HG02970 (cell line): ENCODE results near the gene IGFBP5.

Experiments
- ATAC-seq: cut with Tn5 transposase; IDR thresholded peaks from one replicate; pipeline ENCODE4 v1.9.1; 2021; ENCODE audit warnings: mild to moderate bottlenecking, moderate library complexity, moderate number of reproducible peaks; ENCODE audit not compliant: unreplicated experiment, low FRiP score

IGFBP5 gene

DNA sequence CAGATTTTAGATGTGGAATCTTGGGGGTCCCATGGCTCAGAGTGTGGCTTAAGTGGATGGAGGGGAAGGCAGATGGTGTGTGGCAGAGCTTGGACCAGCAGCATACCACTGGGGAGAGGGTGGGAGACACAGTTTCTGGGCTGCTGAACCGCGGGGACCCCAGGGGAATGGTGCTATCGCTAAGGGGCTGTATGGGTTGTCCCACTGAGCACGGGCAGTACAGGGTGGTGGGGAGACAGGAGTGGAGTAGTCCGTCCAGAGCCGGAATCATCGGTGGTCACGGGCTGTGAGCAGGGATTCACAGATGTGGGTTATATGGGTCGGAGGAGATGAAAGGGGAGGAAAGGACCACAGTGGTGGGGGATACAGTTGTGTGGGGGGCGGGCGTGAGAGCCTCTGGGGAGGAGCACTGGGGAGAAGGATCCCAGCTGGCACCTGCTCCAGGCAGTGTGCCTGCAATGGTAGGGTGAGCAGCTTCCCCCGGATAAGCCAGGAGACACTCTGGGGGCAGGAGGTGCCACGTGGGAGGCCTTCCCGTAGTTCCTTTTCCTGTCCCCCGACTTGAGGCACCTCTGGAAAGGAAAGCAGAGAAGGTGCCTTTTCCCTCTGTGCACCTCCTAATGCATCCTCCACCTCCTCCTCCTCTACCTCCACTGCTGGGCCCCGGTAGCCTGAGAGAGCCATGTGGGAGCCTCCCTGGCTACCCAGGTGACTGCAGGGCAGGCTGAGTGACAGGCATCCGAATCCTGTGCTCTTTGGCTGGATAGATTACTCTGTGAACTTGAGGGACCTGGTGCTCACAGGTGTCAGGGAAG, 24.9 kb downstream of the IGFBP5 start:
- ATAC-seq: no peak

DNA sequence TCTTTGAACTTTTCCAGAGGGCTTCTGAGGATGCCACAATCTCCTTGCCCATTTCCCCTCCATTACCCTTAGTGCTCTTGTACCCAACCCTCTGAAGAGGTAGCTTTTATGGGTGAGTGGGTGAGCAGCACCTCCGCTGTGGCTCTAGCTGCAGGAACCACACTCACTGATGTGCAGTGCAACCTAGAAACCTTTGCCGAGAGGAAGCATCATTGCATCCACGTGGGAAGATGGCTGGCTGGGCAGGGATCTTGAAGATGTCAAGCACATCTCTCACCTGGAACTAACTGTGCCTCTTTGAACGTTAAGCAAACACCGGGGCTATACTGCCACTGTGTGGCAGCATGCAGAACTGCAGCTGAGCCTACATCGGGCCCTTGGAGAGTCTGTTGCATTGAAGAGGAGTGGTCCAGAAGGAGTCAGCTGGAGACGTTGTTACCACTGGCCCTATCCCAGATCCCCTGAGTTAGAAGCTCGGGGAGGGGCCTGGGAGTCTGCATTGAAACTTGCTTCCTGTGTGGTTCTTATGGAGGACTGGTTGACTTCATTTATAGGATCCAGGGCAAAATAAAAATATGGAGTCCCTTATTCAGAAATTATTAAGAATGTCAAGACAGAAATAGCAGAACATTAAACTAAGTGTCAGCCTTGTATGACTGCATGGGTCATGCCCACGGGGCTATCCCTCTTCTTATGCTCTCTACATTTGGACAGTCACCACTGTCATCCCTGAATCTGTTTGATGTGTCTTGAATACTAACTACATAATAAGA, 28.7 kb downstream of the IGFBP5 start:
- ATAC-seq: peak; percentile 56

DNA sequence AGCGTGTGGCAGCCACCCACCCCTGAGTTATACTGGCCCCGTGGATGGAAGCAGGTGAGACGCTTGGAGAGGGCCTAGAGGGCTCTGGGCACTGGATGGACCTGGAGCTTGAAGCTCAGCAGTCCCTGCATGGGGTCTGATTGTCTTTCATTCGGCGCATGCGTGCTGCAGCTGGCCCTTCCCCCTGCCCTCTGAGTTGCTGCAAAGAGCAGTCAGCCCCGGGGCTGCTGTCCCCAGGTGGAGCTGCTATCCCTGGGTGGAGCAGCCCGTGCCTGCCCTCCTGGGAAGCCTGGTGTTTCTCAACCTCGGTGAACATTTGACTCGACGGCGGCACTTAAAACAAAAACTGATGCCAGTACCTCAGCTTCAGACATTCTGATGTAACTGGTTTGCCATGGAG, 29.6 kb downstream of the IGFBP5 start:
- no peak for ATAC-seq

DNA sequence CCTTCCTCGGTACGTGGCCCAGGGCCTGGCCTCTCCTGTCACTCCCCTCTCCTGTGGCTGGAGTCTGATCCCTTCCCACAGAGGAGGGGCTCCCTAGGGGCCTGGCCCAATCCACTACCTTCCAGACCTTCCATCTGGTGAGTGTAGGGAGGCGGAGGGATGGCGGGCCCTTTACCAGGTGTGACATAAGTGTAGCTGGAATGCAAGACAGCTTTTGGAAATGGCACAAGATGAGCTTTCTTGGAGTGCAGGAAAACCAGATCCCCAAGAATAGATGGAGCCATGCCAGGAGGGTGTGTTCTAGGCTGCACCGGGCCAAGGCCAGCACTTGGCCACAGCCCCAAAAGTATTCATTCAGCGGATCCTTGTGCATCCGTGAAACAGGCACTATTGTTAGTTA, 30.1 kb downstream of the IGFBP5 start:
- ATAC-seq: no peak

DNA sequence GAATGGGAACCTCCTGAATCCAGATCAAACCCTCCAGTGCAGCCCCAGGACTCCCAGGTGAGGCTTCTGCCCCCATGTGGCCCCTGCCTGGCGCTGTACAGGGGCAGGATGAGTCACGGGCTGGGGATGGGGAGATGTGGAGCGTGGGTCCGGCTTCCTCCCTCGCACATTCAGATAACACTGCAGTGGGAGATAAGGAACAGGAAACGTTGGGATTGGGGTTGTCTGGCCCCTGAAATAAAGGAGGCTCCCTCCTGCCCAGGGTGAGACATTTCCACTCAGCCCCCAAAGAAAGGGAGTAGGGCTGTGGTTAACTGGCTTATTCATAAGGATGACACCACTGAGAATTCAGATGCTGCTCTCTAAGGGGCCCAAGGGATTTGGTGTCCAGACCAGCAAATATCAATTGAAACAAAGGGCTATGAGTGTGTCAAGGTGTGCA, 30.7 kb downstream of the IGFBP5 start:
- ATAC-seq: no peak

DNA sequence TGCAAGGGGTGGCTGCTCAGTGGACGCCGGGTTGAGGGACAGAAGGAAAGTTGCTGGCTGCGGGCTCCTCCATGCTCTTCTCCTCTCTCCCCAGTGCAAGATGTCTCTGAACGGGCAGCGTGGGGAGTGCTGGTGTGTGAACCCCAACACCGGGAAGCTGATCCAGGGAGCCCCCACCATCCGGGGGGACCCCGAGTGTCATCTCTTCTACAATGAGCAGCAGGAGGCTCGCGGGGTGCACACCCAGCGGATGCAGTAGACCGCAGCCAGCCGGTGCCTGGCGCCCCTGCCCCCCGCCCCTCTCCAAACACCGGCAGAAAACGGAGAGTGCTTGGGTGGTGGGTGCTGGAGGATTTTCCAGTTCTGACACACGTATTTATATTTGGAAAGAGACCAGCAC, 31.5 kb downstream of the IGFBP5 start:
- no peak for ATAC-seq

DNA sequence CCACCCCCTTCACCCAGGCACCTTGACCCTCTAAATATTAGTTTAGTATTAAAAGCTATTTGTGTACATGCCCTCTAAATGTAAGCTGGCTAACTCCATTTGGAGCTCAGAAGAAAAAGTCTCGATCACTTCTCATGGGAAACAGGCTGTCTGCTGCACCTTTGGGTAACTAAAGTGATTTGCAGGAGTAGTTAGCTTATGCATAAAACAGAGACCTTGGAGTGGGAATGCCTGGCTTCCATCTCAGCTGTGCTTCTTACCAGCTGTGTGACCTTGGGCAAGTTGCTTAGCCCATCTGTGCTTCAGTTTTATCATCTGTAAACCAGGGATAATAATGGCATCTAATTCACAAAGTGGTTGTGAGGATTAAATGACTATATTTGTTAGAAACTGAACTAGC, 32.2 kb downstream of the IGFBP5 start:
- ATAC-seq: no peak

DNA sequence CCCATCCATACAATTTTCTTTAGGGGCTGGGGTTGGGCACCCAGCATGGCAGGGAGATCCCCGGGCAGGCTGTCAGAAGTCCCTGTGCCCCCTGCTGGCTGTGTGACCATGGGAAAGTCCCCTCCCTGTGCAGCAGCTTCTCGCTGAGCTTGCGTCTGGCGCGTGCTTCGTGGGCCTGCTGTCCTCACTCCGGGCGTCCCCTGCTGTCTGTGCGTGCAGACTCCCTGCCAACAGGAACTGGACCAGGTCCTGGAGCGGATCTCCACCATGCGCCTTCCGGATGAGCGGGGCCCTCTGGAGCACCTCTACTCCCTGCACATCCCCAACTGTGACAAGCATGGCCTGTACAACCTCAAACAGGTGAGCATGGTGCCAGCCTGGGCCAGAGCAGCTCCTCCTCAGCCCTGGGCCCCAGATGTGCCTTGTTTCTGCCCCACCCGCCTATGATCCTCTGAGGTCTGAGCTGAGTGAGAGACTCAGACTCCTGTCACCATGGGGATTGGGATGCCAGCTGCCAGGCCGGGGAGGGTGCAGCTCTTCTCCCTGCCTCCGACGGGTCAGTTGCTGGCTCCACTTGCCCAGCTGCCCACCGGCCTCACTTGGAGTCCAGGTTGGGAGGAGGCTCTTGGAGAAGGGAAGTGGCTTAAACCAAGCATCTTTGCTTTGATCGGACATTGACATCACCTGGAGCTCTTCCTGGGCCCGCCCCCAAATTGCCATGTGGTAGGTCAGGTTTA, 33.5 kb downstream of the IGFBP5 start:
- ATAC-seq: no peak

DNA sequence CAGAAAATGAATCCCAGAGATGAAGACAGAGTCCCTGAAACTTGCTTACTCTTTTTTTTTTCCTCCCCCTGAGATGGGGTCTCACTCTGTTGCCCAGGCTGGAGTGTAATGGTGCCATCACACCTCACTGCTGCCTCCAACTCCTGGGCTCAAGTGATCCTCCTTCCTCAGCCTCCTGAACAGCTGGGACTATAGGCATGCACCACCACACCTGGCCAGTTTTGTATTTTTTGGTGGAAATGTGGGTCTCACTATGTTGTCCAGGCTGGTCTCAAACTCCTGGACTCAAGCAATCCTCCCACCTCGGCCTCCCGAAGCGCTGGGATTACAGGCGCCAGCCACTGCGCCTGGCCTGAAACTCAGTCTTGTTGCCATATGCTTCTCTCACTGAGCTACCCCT, 34.3 kb downstream of the IGFBP5 start:
- ATAC-seq: no peak

DNA sequence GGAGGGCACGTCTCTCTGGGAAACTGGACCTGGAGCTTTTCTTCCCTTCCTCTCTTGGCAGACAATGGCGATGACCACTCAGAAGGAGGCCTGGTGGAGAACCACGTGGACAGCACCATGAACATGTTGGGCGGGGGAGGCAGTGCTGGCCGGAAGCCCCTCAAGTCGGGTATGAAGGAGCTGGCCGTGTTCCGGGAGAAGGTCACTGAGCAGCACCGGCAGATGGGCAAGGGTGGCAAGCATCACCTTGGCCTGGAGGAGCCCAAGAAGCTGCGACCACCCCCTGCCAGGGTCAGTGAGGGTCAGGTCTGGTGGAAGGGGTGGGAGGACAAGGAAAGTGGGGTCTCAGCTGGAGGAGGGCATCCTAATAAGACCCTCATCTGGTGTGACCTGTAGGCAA, 34.9 kb downstream of the IGFBP5 start:
- no peak for ATAC-seq

DNA sequence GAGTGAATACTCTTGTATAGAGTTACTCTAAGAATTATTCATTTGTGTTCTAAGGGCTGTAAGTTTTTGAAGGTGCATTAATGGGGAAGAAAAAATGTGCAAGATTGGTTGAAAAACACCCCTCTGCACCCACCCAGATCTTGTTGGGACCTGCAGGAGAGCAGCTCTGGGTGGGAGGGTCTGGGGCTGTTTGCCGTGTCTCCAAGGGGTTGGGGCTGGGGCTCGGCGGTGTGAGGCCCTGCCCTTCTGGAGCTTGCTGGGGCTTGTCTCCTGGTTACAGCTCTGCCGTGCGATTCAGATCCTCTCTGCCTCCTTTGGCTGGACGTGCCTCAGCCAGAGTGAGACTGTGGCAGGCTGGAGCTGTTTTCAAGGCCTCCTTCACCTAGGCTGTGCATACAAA, 36.1 kb downstream of the IGFBP5 start:
- no peak for ATAC-seq

DNA sequence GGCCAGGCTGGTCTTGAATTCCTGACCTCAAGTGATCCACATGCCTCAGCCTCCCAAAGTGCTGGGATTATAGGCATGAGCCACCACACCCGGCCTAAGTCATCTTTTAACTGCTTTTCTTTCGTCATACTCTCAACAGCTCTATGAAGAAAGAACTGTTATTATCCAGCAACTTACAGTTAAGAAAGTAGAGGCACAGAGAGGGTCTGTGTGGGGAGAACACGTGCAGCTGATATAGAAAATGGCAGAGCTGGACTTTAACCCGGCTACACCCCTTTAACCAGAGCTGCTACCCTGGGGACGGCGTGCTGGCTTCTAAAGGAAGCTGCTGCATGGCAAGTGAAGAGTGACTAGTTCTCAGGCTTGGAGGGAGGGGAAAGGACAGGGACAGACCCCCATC, 36.6 kb downstream of the IGFBP5 start:
- no peak for ATAC-seq

DNA sequence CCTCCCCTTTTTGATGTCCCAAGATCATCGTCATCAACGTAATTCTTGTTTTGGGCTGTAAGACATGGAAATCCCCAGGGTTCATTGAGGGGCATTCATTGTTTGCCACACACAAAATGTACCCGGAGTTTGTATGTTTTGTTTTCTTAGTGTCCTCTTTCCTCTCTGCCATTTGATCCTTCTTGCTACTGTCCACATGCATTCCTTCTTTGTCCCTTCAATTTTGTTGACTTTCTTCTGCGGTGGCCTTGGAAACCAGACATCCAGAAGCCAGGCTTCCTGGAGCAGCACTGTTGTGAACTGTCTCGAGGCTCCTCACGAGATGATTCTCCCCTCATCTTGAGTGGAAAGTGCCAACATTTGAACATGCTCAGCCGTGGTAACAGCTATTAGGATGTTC, 37.4 kb downstream of the IGFBP5 start:
- ATAC-seq: no peak

DNA sequence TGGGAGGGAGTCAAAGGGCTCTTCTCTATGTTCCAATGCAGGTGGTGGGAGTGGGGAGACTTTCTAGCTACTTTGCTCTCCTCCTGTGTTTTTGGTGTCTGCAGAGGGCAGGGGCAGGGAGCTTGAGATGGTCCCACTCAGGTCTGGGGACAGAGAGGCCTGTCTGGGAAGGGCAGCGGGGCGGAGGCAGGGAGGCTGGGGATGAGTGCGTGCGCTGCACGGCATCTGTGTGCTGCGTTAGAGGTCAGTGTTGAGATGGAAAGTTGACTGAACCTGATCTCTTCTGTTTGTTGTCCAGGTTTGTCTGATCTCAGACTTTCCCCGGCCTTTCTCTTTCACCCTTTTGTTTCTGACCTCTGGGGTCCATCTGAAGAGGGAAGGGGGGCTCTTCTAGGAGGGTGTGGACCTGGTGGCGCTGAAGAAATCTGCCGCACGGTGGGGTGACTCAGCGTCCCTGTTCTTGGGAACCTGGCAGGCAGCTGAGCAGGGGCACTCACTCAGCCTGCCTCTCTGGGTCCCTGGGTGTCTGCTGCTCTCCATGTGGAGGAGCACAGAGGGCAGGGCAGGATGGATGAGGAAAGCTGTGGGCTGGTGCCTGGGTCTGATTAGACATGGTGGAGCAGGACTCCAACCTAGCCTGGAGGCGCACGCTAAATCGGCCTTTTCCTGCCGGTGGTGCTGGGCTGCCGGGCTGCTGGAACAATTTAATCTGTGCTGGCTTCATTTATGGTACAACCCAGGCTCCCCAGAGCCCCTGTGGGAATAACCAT, 38.1 kb downstream of the IGFBP5 start:
- ATAC-seq: no peak

DNA sequence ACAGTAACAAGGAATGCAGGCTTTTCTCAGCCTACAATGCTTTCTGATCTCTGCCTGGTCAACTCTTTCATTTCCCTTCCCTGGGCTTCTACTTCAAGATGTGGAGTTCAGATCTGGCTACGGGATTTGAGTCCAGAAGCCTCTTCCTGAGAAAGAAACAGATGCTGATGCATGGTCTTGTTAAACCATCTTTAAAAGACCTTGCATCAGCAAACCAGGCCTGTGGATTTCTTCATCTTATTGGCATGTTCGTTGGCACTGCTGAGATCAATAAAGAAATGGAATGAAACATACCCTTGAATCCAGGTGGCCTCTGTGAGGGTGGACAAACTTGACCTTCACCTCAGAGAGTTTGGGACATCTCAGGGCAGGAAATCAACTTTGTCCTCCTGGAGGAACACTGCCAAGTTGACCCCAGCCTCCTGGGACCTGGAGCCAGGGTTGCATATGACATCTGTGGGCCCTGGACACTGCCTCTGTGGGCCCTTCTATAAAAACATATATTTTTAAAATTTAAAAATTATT, 40.8 kb downstream of the IGFBP5 start:
- ATAC-seq: no peak

DNA sequence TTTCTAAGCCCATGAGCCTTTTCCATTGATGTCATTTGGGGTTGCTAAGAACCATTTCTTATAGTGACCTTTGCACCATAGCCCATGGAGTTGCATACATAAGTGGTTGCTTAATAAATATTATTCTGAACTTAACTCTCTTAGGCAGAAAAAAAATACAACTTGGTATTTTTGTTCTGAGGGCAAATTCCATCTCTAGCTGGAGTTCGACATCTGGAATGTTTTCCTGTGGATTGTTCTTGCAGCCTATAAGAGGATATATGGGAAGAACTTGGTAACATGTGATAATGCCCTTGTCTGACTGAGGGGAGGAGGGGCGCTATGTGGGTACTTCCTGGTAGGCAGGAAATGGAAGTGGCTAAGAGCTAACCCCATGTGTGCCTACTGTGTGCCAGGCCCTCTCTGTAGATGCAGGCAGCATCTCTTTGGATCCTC, 41.4 kb downstream of the IGFBP5 start:
- ATAC-seq: no peak

DNA sequence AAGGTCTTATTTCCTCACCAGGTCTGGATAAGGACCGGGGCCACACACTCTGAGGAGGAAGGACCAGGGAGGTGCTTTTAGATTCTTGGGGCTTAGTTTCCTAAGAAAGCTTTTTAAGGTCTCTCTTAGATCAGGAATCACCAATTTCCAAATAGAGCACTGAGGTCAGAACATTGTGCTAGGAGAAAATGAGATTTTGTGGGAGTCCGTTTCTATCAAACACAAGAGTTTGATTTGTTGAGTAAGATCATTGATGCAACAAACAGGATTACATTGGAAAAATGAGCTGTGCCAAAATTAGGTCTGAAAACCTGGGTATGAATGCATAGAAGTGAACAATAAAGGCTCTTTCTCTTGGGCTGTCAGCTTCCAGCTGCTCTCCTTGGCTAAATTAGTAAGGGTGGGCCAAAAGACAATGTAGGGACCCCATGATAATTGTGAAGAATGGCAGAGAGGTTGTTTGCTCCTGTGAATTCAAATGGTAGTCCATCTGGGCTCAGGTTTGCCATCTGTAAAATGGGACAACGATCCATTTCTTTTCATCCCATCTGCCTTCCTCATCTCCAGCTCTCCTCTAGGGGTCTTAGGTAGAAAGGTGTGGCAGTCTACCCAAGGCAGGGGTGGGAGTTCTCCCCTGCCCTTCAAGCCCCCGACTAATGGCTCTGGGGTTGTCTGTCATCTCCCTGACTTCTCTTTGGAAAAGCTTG, 42.1 kb downstream of the IGFBP5 start:
- ATAC-seq: no peak

DNA sequence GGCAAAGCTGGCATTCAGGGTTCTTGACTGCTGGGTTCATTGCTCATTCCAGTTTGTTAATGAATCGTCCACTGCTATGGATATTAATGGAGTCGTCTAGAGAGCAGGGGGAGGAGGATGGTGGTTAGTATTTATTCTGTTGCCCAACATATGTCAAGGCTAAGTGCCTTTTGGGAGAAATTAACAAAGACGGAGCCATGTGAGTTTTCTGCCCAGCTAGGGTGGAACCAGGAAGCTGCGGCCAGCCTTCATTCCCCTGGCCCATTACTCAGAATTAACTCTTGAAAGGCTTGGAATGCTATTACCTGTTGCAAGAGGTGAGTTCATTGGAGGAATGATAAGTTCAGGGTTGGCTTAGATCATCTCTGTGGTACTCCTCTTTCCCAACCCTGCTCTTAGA, 42.8 kb downstream of the IGFBP5 start:
- ATAC-seq: no peak

DNA sequence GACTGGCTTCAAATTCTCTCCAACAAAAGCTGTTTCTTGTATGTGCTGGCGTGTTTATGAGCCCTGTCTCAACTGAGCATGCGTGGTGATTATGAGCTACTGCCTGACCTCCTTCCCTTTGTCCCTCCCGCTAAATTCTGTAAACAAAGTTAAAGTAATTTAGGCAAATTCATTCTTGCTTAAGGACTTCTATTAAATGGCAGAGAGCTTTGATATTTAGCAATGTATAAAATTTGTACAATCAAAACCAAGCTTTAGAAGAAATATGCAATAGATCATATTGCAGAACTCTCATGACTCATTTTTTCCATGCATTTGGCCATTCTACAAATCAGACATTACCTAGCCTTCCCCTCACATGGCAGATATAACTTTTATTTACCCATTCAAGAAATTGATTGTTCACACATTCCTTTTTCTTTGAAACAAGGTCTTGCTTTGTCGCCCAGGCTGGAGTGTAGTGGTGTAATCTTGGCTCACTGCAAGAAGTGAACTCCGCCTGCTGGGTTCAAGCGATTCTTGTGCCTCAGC, 43.9 kb downstream of the IGFBP5 start:
- ATAC-seq: no peak
